ENCODE measurements around the gene PTPRM. TPM values are rescaled to one million over a fixed set of nuclear protein-coding genes. Genes with fewer than 3 reads are reported as not detected.

PTPRM gene
- total and polyA plus RNA-seq, 7 donors: 3.9 to 151 (median 62.8) TPM

DNA sequence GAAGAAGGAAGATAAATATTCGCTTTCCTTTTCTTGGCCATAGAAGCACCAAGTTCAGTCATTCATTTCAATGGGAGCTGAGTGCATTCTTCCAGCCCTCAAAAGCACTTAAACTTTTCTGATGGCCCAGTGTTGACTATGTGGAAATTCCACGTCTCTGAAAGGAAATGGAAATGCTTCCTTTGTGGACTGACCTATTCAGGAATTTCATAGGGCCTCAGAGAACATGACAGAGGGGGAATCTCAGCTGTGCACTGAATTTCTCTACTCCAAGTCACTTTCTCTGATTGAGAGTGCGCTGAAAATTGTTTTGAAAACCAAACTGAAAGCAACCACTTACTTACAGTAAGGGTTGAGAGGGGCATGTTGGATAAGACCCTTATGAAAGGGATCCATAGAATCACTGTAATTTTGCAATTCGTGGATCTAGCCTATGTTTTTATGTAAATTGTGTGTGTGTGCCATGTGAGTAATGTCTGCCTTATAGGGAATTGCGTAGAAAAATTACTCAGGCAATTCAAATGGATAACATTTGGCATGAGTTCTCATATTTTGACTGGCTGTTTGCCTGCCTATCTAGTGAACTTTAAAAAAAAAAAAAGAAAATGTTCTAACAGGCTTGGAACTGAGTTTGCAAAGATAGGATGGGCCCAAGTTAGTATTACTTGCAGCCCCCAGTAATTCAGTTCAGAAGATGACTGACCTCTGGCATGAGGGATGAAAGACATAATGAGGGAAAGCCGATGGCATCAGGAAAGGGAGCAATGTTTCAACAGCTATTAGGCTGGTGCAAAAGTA is 437.0 kb downstream of the PTPRM start:
- TF ChIP-seq EP300 (IDR thresholded peaks at IDR 0.05) (no peak), POLR2AphosphoS5 (IDR thresholded peaks at IDR 0.05) (no peak), POLR2A (IDR thresholded peaks at IDR 0.05) (no peak)
- TF ChIP-seq, protein P1, sequence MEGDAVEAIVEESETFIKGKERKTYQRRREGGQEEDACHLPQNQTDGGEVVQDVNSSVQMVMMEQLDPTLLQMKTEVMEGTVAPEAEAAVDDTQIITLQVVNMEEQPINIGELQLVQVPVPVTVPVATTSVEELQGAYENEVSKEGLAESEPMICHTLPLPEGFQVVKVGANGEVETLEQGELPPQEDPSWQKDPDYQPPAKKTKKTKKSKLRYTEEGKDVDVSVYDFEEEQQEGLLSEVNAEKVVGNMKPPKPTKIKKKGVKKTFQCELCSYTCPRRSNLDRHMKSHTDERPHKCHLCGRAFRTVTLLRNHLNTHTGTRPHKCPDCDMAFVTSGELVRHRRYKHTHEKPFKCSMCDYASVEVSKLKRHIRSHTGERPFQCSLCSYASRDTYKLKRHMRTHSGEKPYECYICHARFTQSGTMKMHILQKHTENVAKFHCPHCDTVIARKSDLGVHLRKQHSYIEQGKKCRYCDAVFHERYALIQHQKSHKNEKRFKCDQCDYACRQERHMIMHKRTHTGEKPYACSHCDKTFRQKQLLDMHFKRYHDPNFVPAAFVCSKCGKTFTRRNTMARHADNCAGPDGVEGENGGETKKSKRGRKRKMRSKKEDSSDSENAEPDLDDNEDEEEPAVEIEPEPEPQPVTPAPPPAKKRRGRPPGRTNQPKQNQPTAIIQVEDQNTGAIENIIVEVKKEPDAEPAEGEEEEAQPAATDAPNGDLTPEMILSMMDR (IDR thresholded peaks at IDR 0.05): no peak
- H3K36me3 ChIP-seq: no peaks in the 10 kb centered on the region
- no peak overlapping the region for H3K27ac ChIP-seq
- H3K27me3 ChIP-seq: no peaks in the 10 kb centered on the region
- H3K4me1 ChIP-seq: peaks cover 0 to 10% (median 3%) of the 10 kb centered on the region in 4 donors
- no peaks in the 10 kb centered on the region for H3K9me3 ChIP-seq
- no peak for DNase-seq
- intact Hi-C loops (cut with DNase I): no loop called here
- H3K4me3 ChIP-seq: no peak overlapping the region
- 65 to 79% methylated on average over 6 of the region's 6 CpGs for WGBS, 2 donors

DNA sequence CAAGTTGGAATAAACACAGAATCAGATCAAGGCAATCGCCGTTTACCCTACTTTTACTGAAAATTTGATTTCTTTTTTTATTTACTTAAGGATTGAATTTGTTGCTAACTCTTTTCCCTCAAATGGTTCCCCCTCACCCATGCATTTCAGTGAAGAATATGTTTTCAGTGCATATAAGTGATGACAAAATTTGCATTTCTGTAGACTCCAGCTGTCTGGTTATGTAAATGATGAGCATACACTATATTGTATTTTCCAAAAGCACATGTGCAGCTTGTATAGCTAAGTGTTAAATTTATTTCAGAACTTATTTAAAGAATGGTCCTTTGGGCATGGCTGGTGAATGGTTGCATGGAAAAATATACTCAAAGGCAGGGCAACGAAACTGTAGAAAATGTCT is 437.7 kb downstream of the PTPRM start:
- peaks cover 0 to 10% (median 3%) of the 10 kb centered on the region in 4 donors for H3K4me1 ChIP-seq

DNA sequence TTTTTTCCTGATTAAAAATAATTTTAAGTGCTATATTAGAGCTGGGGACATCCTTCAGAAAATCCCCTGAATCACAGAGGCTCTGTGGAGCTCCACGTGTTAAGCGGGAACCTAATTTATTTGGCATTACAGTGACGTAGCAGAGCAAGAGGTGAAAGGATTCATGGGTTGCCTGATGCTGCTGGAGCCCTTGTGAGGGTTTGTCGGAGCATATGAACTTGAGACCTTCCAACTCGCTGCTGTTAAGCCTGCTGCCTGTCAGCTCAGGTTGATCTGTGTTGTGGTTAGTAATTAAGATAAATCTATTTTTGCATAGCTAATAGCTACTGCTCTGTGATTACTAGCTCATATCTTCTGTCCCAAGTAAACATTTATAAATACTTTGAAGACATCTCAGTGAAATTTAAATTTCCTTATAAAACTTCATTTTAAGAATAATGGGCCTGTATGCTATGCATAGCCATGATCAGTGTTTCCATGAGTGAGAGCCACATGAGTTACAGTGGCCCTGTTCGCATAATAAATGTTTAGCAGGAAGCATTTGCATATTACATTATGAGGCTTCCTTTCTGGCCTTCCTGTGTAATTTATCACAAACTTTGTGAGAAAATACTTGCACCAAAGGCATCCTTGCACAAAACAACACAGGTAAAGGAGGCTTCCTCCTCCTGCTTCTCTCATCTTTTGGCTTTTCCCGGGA is 438.9 kb downstream of the PTPRM start:
- Histone ChIP-seq H3K9me3 (no peaks in the 10 kb centered on the region), H3K36me3 (no peaks in the 10 kb centered on the region), H3K27me3 (no peaks in the 10 kb centered on the region), H3K4me1 (peaks cover 0 to 10% (median 3%) of the 10 kb centered on the region in 4 donors), H3K4me3 (no peak overlapping the region), H3K27ac (no peak overlapping the region)
- no peak for DNase-seq
- intact Hi-C loops (cut with DNase I): no loop called here
- no peak for TF ChIP-seq EP300 (IDR thresholded peaks at IDR 0.05)
- no peak for TF ChIP-seq POLR2AphosphoS5 (IDR thresholded peaks at IDR 0.05)
- TF ChIP-seq, protein P1 (IDR thresholded peaks at IDR 0.05): no peak
- TF ChIP-seq POLR2A (IDR thresholded peaks at IDR 0.05): no peak
- WGBS, 2 donors: 82 to 90% methylated on average over 7 of the region's 7 CpGs

More for the DNA sequence above, 437.7 kb downstream of the PTPRM start:
- no peak overlapping the region for H3K4me3 ChIP-seq
- no peaks in the 10 kb centered on the region for H3K9me3 ChIP-seq
- no peaks in the 10 kb centered on the region for H3K27me3 ChIP-seq
- DNase-seq: no peak
- intact Hi-C loops (cut with DNase I): no loop called here
- no peak for TF ChIP-seq POLR2A (IDR thresholded peaks at IDR 0.05)
- no peak for TF ChIP-seq POLR2AphosphoS5 (IDR thresholded peaks at IDR 0.05)
- TF ChIP-seq, protein P1 (IDR thresholded peaks at IDR 0.05): no peak
- TF ChIP-seq EP300 (IDR thresholded peaks at IDR 0.05): no peak
- 88 to 90% methylated on average over 3 of the region's 3 CpGs for WGBS, 2 donors
- no peaks in the 10 kb centered on the region for H3K36me3 ChIP-seq
- H3K27ac ChIP-seq: no peak overlapping the region

DNA sequence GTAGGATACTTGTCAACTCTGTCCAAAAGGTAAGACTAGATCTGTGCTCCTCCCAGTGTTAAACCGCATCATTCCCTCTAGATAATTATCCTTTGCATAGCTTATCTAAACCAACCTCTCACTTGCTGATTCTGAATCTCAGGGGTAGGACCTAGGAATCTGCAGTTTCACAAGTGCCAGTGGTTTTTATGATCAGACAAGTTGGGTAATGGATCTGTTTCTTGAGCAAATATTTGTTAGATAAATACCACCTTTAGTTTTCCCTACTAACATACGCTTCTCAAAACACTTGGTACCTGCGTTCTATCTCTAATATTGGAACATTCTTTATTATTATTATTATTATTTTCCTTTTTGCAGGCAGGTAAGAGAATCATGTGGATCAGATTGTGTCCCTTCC is 439.9 kb downstream of the PTPRM start:
- TF ChIP-seq POLR2A (IDR thresholded peaks at IDR 0.05): no peak
- DNase-seq: no peak
- no peaks in the 10 kb centered on the region for H3K27me3 ChIP-seq
- no peaks in the 10 kb centered on the region for H3K36me3 ChIP-seq
- H3K9me3 ChIP-seq: no peaks in the 10 kb centered on the region
- H3K27ac ChIP-seq: no peak overlapping the region
- 58 to 75% methylated on average over 3 of the region's 3 CpGs for WGBS, 2 donors
- peaks cover 0 to 10% (median 3%) of the 10 kb centered on the region in 4 donors for H3K4me1 ChIP-seq
- no peak overlapping the region for H3K4me3 ChIP-seq
- intact Hi-C loops (cut with DNase I): no loop called here

DNA sequence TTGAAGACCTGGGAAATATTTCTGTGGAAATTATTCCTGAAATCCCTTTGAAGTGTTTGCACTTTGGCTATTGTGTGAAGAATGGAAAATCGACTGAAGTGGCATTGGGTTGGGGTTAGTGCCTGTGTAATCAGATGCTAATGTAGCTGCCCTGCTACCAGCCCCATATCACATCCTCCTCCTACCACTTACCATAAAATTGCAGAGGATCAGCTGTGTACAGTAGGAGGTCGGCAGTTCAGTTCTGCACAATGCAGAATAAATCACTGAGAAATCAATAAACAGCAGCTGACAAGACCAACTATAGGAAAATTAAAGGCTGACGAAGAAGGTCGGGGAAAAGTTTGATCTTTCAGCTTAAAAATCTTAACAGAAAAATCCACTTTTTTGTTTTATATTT is 440.9 kb downstream of the PTPRM start:
- no peak overlapping the region for H3K27ac ChIP-seq
- DNase-seq: no peak
- intact Hi-C loops (cut with DNase I): no loop called here
- no peaks in the 10 kb centered on the region for H3K9me3 ChIP-seq
- no peaks in the 10 kb centered on the region for H3K36me3 ChIP-seq
- WGBS, 2 donors: 57 to 72% methylated on average over 4 of the region's 4 CpGs
- no peak overlapping the region for H3K4me3 ChIP-seq
- no peak for TF ChIP-seq POLR2A (IDR thresholded peaks at IDR 0.05)
- H3K27me3 ChIP-seq: no peaks in the 10 kb centered on the region
- H3K4me1 ChIP-seq: peaks cover 0 to 10% (median 3%) of the 10 kb centered on the region in 4 donors

Data from sigmoid colon (tissue), 7 donors.